ENCODE results near the gene MOB2. TPM values are rescaled to one million over a fixed set of nuclear protein-coding genes. Genes with fewer than 3 reads are reported as not detected.

MOB2 gene
- total RNA-seq, 2 experiments from 2014 or later, result 22.4 to 27.5 TPM

DNA sequence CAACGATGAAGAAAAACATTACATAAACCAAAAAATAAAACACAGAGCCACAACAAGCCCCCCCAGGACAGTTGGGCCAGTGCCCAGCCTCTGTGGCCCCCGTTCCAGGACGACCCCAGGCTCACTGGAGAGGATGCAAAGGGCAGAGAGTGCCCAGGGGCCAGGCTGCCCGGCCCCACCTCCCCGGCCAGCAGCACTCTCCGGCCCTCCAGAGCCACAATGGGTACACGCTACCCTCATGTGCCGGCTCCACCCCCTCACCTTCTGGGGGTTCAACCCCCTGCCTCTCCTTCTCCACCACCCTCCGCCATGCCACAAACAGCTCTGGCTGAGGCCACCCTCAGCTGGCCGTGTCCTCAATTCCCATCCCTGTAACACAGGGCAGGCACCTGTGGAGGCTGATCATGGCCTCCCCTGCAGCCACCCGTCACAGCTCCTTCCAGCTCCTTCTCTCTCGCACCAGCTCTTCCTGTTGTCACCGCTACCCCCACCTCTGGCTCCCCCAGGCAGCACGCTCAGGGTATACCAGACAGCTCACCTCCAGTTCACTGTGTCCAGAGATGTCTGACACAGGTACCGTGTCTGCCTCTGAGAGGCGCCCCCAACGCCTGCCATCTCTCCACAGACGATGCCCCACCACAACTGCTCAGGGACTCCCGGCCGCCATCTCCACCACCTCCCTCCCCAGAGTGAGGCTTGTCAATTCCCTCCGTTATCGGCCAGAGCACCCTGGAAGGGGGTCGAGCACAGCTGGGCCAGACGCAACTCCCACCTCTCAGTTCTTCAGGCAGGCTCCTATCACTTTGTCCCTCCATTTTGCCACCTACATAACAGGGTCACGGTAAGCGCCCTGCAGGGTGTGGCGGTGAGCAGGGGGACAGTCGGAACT is 30.8 kb upstream of the MOB2 start:
- BruUV-seq (replicated peaks), result no TSS peak
- Histone ChIP-seq H3K79me2 (ENCODE audit: insufficient read depth, low read depth, low read length) (peaks cover 6% of the 10 kb centered on the region), H3K27ac (ENCODE audit: low read depth, low read length, poor library complexity, severe bottlenecking) (no peak overlapping the region), H3K4me3 (ENCODE audit: low read depth, low read length, poor library complexity, severe bottlenecking) (no peak overlapping the region), H3K4me1 (ENCODE audit: insufficient read depth, low read length, poor library complexity, severe bottlenecking) (peaks cover 46% of the 10 kb centered on the region), H3K4me2 (ENCODE audit: low read length) (no peak overlapping the region), H3K9me2 (ENCODE audit: insufficient read depth, low read length) (no peaks in the 10 kb centered on the region), H3K9me3 (ENCODE audit: low read length) (no peaks in the 10 kb centered on the region), H2AFZ (ENCODE audit: low read length) (no peak overlapping the region), H4K20me1 (ENCODE audit: insufficient read depth, low read length) (no peaks in the 10 kb centered on the region), H3K36me3 (ENCODE audit: insufficient read depth, low read length) (no peaks in the 10 kb centered on the region)
- ChIA-PET POLR2A (no interaction called here), CTCF (ENCODE audit: unreplicated experiment) (no interaction called here)
- no peak for TF ChIP-seq EZH2phosphoT487 (IDR thresholded peaks at IDR 0.05; ENCODE audit: borderline replicate concordance, low read depth, low read length)
- TF ChIP-seq, protein P1, sequence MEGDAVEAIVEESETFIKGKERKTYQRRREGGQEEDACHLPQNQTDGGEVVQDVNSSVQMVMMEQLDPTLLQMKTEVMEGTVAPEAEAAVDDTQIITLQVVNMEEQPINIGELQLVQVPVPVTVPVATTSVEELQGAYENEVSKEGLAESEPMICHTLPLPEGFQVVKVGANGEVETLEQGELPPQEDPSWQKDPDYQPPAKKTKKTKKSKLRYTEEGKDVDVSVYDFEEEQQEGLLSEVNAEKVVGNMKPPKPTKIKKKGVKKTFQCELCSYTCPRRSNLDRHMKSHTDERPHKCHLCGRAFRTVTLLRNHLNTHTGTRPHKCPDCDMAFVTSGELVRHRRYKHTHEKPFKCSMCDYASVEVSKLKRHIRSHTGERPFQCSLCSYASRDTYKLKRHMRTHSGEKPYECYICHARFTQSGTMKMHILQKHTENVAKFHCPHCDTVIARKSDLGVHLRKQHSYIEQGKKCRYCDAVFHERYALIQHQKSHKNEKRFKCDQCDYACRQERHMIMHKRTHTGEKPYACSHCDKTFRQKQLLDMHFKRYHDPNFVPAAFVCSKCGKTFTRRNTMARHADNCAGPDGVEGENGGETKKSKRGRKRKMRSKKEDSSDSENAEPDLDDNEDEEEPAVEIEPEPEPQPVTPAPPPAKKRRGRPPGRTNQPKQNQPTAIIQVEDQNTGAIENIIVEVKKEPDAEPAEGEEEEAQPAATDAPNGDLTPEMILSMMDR (conservative IDR thresholded peaks at IDR 0.05; ENCODE audit: low read length), result no peak
- intact Hi-C loops (cut with micrococcal nuclease; ENCODE audit: unreplicated experiment), result loop anchor here (10.0 kb wide), 1 partner anchor 403 kb away; no protein-coding TSS in a partner anchor
- DNase-seq (ENCODE audit: low spot score), result no peak

DNA sequence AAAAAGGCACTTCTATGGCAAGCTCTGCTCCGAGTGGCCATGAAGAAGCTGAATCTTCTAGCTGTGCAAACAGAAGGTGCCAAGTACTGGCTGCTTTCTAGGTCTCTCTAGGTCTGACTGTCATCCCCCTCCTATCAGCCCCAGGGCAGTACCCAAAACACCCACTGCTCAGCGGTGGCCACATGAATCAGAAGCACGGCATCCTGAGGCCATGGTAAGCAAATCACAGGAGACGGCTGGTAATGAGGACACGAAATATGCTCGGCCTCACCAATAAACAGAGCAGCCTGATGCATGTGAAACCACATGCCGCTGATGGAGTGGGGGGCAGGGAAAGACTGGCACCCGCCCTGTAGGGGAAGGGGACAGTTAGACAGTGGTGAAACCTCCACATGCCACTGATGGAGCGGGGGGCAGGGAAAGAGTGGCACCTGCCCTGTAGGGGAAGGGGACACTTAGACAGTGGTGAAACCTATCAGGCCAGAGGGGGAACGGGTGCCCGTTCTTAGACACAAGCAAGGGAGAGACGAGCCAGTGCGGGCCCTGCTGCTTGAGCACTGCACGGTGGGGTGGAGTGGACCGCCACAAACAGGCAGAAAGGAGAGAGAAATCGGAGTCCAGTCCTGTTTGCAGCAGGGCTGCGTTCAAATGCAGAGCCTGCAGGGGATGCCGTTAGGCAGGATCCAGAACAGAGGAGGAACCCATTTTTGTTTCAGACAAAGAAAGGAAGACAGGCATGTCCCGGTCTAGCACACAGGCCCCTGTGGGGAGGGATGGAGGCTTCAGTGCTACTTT is 29.9 kb upstream of the MOB2 start:
- peaks cover 37% of the 10 kb centered on the region for H3K4me1 ChIP-seq (ENCODE audit: insufficient read depth, low read length, poor library complexity, severe bottlenecking)
- no peak overlapping the region for H3K4me2 ChIP-seq (ENCODE audit: low read length)
- H3K4me3 ChIP-seq (ENCODE audit: low read depth, low read length, poor library complexity, severe bottlenecking), result no peak overlapping the region
- intact Hi-C loops (cut with micrococcal nuclease; ENCODE audit: unreplicated experiment), result loop anchor here (10.0 kb wide), 1 partner anchor 402 kb away; no protein-coding TSS in a partner anchor
- TF ChIP-seq EZH2phosphoT487 (IDR thresholded peaks at IDR 0.05; ENCODE audit: borderline replicate concordance, low read depth, low read length), result no peak
- TF ChIP-seq, protein P1 (conservative IDR thresholded peaks at IDR 0.05; ENCODE audit: low read length), result no peak
- no peak for DNase-seq (ENCODE audit: low spot score)
- H2AFZ ChIP-seq (ENCODE audit: low read length), result no peak overlapping the region
- no peak overlapping the region for H3K27ac ChIP-seq (ENCODE audit: low read depth, low read length, poor library complexity, severe bottlenecking)
- POLR2A ChIA-PET, result no interaction called here
- CTCF ChIA-PET (ENCODE audit: unreplicated experiment), result no interaction called here
- no peaks in the 10 kb centered on the region for H3K9me3 ChIP-seq (ENCODE audit: low read length)
- H4K20me1 ChIP-seq (ENCODE audit: insufficient read depth, low read length), result no peaks in the 10 kb centered on the region
- no peaks in the 10 kb centered on the region for H3K36me3 ChIP-seq (ENCODE audit: insufficient read depth, low read length)
- BruUV-seq (replicated peaks), result no TSS peak
- no peaks in the 10 kb centered on the region for H3K9me2 ChIP-seq (ENCODE audit: insufficient read depth, low read length)
- H3K79me2 ChIP-seq (ENCODE audit: insufficient read depth, low read depth, low read length), result no peaks in the 10 kb centered on the region; the same call in 1 of the 2 replicates
